Left lobe of liver (tissue), 2 donors: Measurements from ENCODE around the gene SLC25A21. TPM values are rescaled to one million over a fixed set of nuclear protein-coding genes. Genes with fewer than 3 reads are reported as not detected.
"Not testable (repeated sequence)": the region's sequence is repeated elsewhere in the genome, so short reads cannot be mapped to it uniquely, and the experiment has no call there.

Experiments used
- ATAC-seq: fragments of 200-7000 bp; cut with Tn5 transposase; one replicate; pipeline ENCODE4 v1.9.1; 2020; ENCODE audit warnings: mild to moderate bottlenecking, moderate library complexity
- DNase-seq: peaks from one replicate; pipeline ENCODE4 v3.0.0-alpha.2; 2020; ENCODE audit warnings: low spot score
- total RNA-seq: library from RNA; stranded (reverse); gene quantifications from one replicate; pipeline ENCODE4 v1.2.1, GENCODE V29; 2021
- donor health status: DM: no; HTN: no; CAD: no; lungs with moderate emphysema.
- donor health status: DM: no; HTN: yes; CAD: no.

Gene SLC25A21
- total RNA-seq, 1 donor from 2014 or later, result 0.25 TPM

GRCh38 chr14:36896300-36896699 lies 276.1 kb downstream of the SLC25A21 start:
- DNase-seq, ATAC-seq: not testable (repeated sequence)

- ATAC-seq (no peak), DNase-seq (no peak)
Measured at GRCh38 chr14:36884049-36884448, 288.4 kb downstream of the SLC25A21 start.

DNA sequence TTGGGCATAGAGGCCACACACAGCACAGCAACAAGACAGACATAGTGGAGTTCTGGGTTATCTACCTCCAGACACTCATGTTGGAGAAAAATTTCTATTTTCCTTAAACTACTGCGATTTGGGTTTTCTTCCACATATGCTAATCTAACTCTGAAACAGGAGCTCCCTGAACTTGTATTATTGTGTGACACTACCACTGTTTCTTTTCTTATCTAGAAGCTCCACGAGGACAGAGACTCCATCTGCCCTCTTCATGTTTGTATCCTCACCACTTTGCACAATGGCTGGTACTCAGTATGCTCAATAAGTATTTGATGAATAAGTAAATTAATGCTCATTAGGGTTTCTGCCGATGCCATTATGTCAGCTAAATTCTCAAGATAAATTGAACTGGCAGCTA lies 292.1 kb downstream of the SLC25A21 start:
- no peak for ATAC-seq

DNA sequence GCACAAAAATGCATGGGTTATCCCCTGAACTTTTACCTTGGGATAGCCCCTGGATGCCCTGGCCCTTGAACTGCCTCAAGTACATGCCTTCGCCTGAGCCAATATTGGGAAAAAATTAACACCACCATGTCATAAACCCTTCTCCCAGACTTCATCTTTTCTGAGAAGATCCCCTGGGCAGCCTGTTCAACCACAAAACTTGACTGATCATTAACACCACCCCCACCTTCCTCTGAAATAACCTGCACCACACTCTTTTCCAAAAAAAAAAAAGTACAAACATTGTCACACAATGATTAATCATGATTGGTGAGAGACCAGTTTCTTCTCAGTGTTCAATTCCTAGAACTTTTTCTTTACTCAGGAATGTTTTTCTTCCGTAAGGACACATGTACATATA lies 292.8 kb downstream of the SLC25A21 start:
- ATAC-seq (no peak), DNase-seq (no peak)

More for the DNA sequence above, 292.1 kb downstream of the SLC25A21 start:
- DNase-seq, result no peak

- no peak for DNase-seq
- no peak for ATAC-seq
Measured at GRCh38 chr14:36874396-36875138, 297.8 kb downstream of the SLC25A21 start.

DNA sequence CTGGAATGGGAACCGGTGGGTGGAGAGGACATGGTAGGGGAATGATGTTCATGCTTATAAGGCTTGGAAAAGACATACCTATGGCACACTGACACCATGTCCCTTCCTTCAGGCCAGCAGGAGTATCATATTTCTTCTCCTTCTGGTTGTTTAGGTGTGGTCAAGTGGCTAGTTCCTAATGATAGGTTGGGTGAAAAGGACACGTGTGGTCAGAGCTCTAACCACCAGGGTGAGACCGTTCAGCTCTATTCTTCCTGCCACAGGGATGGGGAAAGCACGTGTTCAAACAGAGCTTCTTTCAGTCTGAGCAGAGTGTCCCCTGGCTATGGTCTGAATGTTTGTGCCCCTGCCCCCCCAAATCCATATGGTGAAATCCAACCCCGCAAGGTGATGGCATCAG lies 301.6 kb downstream of the SLC25A21 start:
- DNase-seq (no peak), ATAC-seq (no peak)

- DNase-seq (no peak), ATAC-seq (no peak)
Measured at GRCh38 chr14:36869125-36869524, 303.3 kb downstream of the SLC25A21 start.

- DNase-seq, result no peak
- ATAC-seq, result no peak
Measured at GRCh38 chr14:36866867-36867266, 305.5 kb downstream of the SLC25A21 start.

GRCh38 chr14:36863271-36863670 lies 309.1 kb downstream of the SLC25A21 start:
- no peak for DNase-seq
- no peak for ATAC-seq

DNA sequence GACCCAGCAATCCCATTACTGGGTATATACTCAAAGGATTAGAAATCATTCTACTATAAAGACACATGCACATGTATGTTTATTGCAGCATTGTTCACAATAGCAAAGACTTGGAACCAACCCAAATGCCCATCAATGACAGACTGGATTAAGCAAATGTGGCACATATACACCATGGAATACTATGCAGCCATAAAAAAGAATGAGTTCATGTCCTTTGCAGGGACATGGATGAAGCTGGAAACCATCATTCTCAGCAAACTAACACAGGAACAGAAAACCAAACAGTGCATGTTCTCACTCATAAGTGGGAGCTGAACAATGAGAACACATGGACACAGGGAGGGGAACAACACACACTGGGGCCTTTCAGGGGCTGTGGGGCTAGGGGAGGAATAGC lies 310.2 kb downstream of the SLC25A21 start:
- not testable (repeated sequence) for ATAC-seq, DNase-seq

DNA sequence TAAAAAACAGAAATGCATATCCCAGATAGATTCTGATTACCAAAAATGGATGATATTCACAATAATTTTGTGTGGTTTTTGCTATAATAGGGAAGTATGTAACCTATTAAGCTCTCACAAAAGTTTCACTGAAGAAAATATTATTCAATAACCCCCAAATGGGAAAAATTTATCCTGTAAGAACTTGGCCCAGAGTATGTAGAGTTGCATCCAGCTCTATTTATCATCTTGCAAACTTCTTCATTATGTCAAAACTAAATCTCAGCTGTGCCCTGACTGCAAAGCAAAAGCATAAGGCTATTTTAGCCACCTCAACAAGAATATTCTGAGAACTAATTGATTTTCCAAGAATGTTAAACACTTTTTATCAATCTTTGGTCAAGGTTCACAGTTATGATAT lies 311.6 kb downstream of the SLC25A21 start:
- ATAC-seq (no peak), DNase-seq (no peak)

DNA sequence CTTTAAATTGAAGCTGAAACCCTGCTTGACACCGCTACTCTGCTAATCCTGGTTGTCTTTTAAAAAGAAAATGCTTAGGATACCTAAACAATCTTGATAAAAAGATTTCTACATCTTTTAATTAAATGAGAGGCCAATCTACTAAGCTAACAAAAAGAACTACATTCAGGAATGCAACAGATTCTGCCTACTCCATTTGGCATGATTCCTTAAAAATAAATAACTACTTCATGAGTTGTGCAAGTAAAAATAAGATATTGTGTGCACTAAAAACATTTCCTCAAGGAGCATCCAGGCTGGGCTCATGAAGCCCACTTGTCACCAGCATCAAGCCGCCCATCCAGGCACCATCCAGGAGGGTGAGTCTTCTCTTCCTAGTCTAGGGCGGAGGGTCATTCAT lies 313.3 kb downstream of the SLC25A21 start:
- DNase-seq, result no peak
- no peak for ATAC-seq

- DNase-seq, result no peak
- no peak for ATAC-seq
Measured at GRCh38 chr14:36857842-36858445, 314.5 kb downstream of the SLC25A21 start.

DNA sequence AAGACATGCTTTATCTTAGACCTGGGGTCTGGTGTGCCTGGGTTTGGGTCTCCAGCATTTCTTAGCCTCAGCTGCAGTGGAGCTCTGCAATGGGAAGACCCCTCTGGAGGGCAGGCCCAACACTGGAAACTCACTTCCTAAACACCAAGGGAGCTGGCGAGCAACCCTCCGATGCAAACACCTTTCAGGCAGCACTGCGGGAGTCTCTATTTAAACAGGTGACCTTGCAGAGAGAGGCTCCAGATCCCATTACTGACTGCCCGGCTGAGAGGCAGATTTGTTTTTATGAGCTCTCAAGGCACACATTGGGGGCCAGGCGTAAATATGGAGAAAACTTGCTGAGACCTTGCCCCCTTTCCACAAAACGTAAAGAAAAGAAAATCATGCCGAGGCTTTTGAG lies 315.3 kb downstream of the SLC25A21 start:
- DNase-seq (no peak), ATAC-seq (no peak)

DNA sequence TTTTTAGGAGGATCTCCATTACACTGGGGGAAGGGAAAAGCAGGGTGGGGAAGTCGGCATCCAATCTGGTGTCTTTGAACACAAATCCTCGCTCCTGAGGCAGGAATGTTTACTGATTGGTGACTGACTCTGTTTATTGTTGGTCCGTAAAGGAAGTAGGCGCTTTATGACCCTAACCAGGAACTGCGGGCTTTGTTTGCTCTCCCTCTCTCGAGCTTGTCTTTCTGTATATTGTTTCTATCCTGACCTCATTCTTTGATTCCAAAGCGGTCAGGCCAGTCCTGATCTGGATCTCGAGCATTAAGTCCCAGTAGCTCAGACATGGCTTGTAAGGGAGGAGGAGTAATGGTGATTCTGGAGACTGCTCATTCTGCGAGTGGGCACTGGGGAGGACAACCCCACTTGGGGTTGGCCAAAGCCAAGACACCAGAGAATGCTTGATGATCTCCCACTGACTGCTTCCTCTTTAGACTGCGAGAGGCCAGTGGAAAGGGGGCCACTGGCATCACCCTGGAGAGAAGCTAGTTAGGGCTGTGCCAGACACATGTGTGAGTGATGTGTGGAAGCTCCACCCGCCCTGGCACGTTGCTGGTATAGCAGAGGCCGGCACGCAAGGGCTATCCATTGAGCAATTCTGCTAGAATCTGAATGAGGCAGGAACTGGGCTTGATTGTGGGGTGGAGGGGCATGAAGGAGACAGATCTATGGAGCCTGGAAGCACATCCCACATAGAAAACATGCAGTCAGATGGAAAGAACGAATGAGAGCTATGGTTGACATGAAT lies 316.1 kb downstream of the SLC25A21 start:
- ATAC-seq (no peak), DNase-seq (no peak)

DNA sequence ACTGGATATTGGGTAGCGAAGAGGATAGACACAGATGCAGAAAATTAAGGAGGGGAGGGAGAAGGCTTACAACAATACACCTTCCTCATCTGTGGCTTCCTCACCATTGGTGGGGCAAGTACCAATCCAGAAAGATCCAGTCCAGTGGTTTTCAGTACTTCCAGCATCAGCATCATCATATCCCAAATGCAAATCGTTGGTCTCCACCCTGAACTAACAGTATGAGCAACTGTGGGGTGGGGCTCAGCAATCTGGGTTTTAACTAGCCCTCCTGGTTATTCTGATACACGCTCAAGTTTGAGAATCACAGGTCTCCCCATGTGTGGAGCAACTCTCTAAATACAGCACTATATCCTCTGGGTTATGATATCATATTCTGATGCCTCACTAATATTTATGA lies 317.0 kb downstream of the SLC25A21 start:
- no peak for DNase-seq
- no peak for ATAC-seq

DNA sequence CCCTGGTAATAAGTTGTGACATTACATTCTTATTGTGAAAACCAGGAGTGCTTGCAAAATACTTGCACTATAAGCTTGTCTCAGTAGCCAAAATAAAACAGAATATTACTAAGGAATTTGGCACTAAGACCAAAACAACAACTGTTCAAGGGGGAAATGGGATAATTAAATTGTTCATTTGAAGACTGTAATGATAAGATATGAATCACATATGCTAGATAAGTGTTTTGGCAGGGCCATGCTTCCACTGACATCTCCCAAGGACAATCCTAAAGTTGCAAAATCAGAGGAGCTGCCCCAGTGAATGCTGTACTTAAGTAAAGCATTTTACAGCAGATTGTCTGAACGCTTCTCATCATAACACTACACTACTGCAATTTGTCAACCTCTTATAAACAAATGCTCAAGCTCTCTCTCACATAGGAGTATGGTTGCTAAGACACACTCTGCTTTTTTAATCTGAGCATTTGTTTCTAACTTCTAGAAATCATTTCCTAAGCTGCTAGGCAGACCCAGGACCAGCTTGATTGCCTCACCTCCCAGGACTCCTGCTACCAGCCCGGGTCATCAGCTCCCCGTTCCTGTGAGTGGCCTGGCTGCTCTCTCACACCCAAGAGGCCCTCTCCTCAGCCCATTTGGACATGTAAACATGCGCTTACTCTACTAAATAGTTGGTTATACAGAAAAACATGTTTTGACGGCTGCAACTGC lies 319.3 kb downstream of the SLC25A21 start:
- DNase-seq, result no peak

GRCh38 chr14:36848213-36848612 lies 324.2 kb downstream of the SLC25A21 start:
- DNase-seq, result no peak
- ATAC-seq, result no peak

More for the DNA sequence above, 319.3 kb downstream of the SLC25A21 start:
- no peak for ATAC-seq

- no peak for ATAC-seq
- no peak for DNase-seq
Measured at GRCh38 chr14:36847366-36847765, 325.0 kb downstream of the SLC25A21 start.

- ATAC-seq (no peak), DNase-seq (no peak)
Measured at GRCh38 chr14:36845356-36846012, 326.9 kb downstream of the SLC25A21 start.
